ENCODE results near the gene RHAG.

DNA sequence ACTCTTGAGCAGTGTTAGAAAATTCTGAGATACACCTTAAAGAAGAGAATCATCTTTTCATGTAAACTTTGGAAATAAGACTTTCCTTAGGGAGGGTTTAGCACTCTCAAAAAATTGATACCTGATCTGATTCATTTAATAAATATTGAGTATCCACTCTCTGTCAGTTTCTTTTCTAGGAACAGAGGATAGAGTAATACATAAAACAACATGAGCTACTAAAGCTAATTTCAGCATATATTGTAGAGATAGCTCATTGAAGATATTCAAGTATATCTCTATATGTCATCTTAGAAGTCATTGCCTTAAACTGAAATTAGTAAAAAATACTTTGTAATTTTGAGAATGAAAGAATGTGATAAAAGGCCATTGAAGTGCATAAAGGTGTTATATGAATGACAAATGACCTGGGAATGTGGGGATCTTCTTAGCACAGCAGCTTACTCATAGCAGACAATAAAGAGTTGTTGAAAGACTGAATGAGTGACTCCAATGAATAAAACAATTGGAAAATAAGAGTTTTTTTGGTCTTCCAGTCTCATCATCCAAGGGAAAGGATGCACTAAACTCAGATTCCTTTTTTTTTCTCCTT, 29.2 kb downstream of the RHAG start:
- TF ChIP-seq, protein P1, sequence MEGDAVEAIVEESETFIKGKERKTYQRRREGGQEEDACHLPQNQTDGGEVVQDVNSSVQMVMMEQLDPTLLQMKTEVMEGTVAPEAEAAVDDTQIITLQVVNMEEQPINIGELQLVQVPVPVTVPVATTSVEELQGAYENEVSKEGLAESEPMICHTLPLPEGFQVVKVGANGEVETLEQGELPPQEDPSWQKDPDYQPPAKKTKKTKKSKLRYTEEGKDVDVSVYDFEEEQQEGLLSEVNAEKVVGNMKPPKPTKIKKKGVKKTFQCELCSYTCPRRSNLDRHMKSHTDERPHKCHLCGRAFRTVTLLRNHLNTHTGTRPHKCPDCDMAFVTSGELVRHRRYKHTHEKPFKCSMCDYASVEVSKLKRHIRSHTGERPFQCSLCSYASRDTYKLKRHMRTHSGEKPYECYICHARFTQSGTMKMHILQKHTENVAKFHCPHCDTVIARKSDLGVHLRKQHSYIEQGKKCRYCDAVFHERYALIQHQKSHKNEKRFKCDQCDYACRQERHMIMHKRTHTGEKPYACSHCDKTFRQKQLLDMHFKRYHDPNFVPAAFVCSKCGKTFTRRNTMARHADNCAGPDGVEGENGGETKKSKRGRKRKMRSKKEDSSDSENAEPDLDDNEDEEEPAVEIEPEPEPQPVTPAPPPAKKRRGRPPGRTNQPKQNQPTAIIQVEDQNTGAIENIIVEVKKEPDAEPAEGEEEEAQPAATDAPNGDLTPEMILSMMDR (IDR thresholded peaks at IDR 0.05; ENCODE audit: insufficient read depth, low read depth, low read length), result no peak
- TF ChIP-seq EZH2 (IDR thresholded peaks at IDR 0.05; ENCODE audit: insufficient read depth, low read length), result no peak
